SK-N-MC (cell line): ENCODE data around the gene NPIPB2.

Experiments
- DNase-seq: peaks from one replicate; pipeline ENCODE4 v3.0.0-alpha.2; 2011; ENCODE audit warnings: low read depth, low spot score
- H3K27ac ChIP-seq: fragments of 200-600 bp; sonication (generic); 2 replicates; pipeline ENCODE4 v1.5.1; 2016; ENCODE audit warnings: mixed run types
- H3K36me3 ChIP-seq: fragments of 200-600 bp; sonication (generic); 2 replicates; pipeline ENCODE4 v1.6.1; 2017; ENCODE audit warnings: antibody characterized with exemption, low read length, mixed read lengths; ENCODE audit not compliant: insufficient read depth
- H3K4me3 ChIP-seq: fragments of 200-600 bp; sonication (generic); 2 replicates; pipeline ENCODE4 v1.5.1; 2016
- H3K9ac ChIP-seq: fragments of 200-600 bp; sonication (generic); 2 replicates; pipeline ENCODE4 v1.8.0; 2017; ENCODE audit warnings: mixed run types, mixed read lengths; ENCODE audit not compliant: insufficient read length
- H3K9me3 ChIP-seq: fragments of 200-600 bp; sonication (generic); 2 replicates; pipeline ENCODE4 v1.6.1; 2017; ENCODE audit warnings: low read depth, mild to moderate bottlenecking, antibody characterized with exemption, low read length, moderate library complexity, mixed read lengths
- EZH2 ChIP-seq: fragments of 200-600 bp; sonication (generic); IDR thresholded peaks from one replicate; pipeline ENCODE4 v1.6.1; 2017; ENCODE audit warnings: antibody characterized with exemption
- FOXP2 ChIP-seq: optimal IDR thresholded peaks from 2 replicates; pipeline ENCODE3; 2011; ENCODE audit warnings: mild to moderate bottlenecking, moderate library complexity; ENCODE audit not compliant: insufficient read depth; ENCODE audit errors: extremely low read length, control extremely low read depth
- POLR2AphosphoS5 ChIP-seq: IDR thresholded peaks from 2 replicates; pipeline ENCODE4 v1.6.1; 2012; ENCODE audit warnings: mild to moderate bottlenecking, low read depth, low read length, borderline replicate concordance

The NPIPB2 gene

GRCh38 chr16:11892761-11893160 is 49.1 kb downstream of the NPIPB2 start:
- Histone ChIP-seq H3K4me3 (no peak overlapping the region), H3K36me3 (peaks cover 55% of the 10 kb centered on the region), H3K27ac (no peak overlapping the region), H3K9me3 (no peaks in the 10 kb centered on the region), H3K9ac (no peak overlapping the region)
- TF ChIP-seq EZH2 (no peak), POLR2AphosphoS5 (no peak), FOXP2 (no peak)
- no peak for DNase-seq

DNA sequence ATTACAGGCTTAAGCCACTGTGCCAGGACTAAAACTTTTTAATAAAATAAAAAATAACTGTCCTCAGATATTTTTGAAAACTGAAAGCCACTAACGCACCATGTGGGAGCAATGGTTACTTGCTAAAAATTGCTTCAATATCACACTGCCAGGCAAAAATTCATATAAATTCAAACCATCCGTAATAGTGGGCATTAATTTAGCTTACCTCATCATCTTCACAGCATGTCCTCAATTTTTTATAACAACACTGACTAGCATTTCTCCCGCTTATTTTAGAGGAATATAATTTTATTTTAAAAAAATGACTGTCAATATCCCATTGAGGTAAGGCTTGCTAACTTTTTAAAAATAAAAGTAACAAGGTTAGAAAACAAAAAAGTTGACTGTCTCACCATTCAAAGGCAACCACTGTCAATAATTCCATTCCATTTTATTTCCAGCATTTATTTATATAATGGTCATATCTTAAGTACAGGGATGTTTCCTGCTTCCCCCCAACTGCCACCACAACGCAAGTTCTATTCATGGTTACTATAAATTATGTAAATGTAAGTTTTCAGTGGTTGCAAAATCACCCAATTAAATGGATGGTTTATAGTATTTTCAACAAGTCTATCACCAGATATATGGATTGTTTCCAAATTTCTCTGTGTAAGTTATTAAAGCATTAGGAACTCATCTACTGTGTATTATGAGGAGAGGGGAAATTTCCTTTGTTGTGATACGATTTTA is 51.4 kb downstream of the NPIPB2 start:
- Histone ChIP-seq H3K9ac (peak overlapping the region; percentile 10), H3K4me3 (peak overlapping the region; percentile 61), H3K27ac (peak overlapping the region; percentile 88), H3K9me3 (no peaks in the 10 kb centered on the region), H3K36me3 (peaks cover 65% of the 10 kb centered on the region)
- TF ChIP-seq FOXP2 (no peak), EZH2 (no peak), POLR2AphosphoS5 (no peak)
- DNase-seq = peak; percentile 79

- no peaks in the 10 kb centered on the region for H3K9me3 ChIP-seq
- no peak overlapping the region for H3K27ac ChIP-seq
- H3K9ac ChIP-seq = no peak overlapping the region
- no peak for DNase-seq
- no peak for TF ChIP-seq FOXP2
- TF ChIP-seq POLR2AphosphoS5 = no peak
- H3K36me3 ChIP-seq = peaks cover 67% of the 10 kb centered on the region
- H3K4me3 ChIP-seq = no peak overlapping the region
These were observed 55.0 kb downstream of the NPIPB2 start for GRCh38 chr16:11886881-11887280.

- Histone ChIP-seq H3K4me3 (no peak overlapping the region), H3K9me3 (no peaks in the 10 kb centered on the region), H3K27ac (no peak overlapping the region), H3K36me3 (peaks cover 82% of the 10 kb centered on the region), H3K9ac (no peak overlapping the region)
- no peak for DNase-seq
- TF ChIP-seq POLR2AphosphoS5 (no peak), FOXP2 (no peak), EZH2 (no peak)
These were observed 57.8 kb downstream of the NPIPB2 start for GRCh38 chr16:11884035-11884434.

DNA sequence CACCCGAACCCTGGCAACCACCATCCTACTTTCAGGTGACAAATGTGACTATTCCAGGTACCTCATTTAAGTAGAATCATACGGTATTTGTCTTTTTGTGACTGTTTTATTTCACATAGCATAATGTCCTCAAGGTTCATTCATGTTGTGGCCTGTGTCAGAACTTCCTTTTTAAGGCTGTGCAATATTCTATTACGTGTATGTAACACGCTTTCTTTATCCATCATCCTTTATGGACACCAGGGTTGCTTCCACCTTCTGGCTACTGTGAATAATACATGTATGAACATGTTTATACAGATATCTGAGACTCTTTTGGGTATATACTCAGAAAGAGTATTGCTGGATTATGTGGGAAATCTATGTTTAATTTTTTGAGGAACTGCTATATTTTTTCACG is 61.8 kb downstream of the NPIPB2 start:
- no peak for DNase-seq
- Histone ChIP-seq H3K36me3 (peaks cover 75% of the 10 kb centered on the region), H3K27ac (no peak overlapping the region), H3K9ac (no peak overlapping the region), H3K9me3 (no peaks in the 10 kb centered on the region), H3K4me3 (no peak overlapping the region)
- TF ChIP-seq EZH2 (no peak), POLR2AphosphoS5 (no peak), FOXP2 (no peak)

DNA sequence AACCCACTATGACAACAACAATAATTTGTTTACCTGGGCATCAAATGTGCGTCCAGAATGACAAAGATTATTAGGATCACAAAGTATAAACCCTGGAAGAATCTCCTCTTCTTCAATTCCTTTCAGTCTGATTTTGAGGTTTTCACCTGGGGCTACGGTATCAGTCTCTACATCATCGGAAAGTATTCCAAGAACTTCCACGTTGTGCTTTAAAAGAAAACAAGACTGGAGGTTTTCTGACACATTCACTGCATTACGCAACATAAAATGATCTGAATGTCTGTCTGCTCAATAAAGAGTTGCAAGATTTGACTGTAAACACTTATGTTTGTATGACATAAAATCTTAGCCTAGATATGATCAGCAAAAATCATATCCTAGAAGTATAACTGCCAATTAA is 64.5 kb downstream of the NPIPB2 start:
- DNase-seq = no peak
- Histone ChIP-seq H3K4me3 (no peak overlapping the region), H3K36me3 (peaks cover 77% of the 10 kb centered on the region), H3K27ac (no peak overlapping the region), H3K9ac (no peak overlapping the region), H3K9me3 (no peaks in the 10 kb centered on the region)
- no peak for TF ChIP-seq FOXP2
- TF ChIP-seq EZH2 = no peak
- no peak for TF ChIP-seq POLR2AphosphoS5
